Measurements from ENCODE around the gene NXPE4.
"Not testable (repeated sequence)": the region's sequence is repeated elsewhere in the genome, so short reads cannot be mapped to it uniquely, and the experiment has no call there.

- not testable (repeated sequence) for TF ChIP-seq CTCF (IDR thresholded peaks at IDR 0.05 in 4 of 5, conservative IDR thresholded peaks at IDR 0.05 in 1 of 5); POLR2A (IDR thresholded peaks at IDR 0.05)
Observed at GRCh38 chr11:114608605-114609004, 13.0 kb upstream of the NXPE4 start.

Measured in gastrocnemius medialis (tissue), 4 donors.